ENCODE measurements around the gene KCNQ5.

Gene KCNQ5

DNA sequence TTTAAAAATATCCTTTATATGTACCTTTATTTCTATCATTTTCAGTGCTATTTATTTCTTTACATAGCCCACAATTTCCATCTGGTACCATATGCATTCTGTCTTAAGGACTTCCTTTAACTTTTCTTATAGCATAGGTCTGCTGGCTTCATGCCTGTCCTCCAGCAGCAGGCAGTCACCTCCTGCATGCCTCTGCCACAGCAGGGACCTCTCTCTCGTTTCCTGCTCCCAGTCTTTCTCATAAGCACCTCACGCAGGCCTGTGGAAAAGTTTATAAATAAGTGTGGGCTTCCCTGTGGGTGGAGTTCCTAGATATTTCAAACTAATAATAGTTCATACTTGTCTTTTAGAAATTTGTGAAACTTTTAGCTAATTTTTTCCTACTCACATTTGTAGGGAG lies 133.9 kb downstream of the KCNQ5 start:
- no peak for DNase-seq

DNA sequence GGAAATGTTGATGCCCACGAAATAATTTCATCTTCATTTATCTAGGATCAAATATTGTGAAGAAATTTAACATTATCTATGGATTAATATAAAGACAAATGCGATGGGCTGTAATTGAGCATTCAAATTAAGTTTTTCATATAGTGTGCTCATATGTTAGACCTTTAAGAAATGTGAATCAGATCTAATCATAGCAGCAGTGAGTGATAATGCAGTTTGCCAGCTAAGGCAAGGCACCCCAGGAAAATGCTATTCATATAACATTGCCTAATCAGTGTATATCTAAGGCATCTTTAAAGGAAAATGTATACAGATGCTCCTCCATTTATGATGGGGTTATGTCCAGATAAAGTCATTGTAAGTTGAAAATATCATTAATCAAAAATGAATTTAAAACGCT lies 135.2 kb downstream of the KCNQ5 start:
- no peak for DNase-seq

DNA sequence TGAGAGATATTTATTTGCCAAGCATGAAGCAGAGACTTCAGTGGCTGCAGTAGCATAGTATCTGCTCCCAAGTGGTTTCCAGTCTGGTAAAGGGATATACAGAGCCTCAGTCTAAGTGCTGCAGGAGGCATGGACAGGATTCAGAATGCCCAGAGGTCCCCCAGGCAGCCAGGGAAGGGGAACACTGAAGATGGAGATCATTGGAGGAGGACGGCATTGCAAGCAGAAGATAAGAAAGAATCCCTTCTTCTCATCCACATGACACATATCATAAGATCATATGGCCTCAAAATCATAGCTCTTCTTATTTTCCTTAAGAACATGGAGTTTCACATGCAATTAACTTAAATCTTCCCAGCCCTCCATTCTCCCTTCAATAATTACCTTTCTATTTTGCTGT lies 136.1 kb downstream of the KCNQ5 start:
- DNase-seq, result no peak

DNA sequence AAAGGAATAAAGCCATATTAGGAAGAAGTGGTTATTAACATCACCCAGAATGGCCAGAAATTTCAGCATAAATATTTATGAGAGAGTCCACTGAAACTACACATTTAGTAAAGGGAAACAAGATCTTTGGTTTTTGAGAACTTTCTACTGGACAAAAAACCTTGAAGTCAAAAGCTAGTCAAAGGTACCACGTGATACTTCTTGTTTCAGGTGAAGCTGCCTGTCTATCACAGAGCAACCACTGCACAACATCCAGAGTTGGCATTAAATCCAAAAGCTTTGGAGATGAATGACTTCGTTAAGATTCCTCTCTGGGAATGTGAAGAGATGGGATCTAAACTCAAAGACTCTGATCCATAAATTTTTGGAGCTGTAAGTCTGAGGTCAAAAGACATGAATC lies 137.0 kb downstream of the KCNQ5 start:
- no peak for DNase-seq

DNA sequence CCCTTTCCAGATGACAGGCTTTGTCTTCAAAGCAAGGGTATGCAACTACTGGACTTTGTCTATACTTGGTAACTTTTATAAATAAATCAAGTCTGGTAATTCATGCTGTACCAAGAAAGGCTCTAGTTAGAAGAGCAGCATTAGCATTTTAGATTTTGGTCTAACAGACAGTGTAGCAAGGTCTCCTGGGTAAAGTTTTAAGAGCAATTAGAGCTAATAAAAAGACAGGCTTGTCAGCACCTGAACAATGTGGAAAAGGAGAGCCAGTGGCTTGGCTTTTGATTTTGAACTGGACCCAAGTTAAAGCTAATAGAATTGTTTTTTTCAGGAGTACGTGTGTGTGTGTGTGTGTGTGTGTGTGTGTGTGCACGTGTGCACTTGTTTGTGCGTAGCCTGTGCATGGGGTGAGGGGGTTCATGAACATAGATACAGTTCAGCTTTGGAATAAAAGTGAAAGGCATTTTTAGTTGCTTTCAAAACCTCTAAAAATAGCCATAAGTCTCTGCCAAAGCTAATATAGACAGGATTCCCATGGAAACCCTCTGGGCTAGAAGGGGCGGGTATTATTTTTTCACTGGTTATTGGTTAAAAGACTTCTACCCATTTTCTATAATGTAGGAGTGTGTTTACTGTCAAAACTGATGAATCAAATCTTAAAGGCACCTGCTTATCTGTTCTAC lies 138.4 kb downstream of the KCNQ5 start:
- no peak for DNase-seq

DNA sequence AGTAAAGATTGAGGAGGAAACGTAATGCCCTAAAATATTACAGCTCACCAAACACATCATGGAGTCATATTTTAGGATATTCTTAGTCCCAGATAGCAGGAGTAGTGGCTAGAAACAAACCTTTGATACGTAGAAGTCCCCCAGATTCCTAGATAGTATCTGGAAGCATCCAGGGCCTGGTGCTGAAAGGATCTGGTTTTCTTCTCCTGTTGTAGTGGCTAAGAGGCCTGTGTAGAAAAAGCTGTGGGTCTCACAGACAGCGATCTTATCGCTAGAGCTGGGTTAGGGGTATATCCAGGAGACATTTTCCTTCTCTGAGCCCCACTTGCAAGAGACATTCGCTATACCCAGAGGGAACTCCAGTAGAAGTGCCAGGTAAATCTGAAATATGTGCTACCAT lies 139.9 kb downstream of the KCNQ5 start:
- DNase-seq, result no peak

DNA sequence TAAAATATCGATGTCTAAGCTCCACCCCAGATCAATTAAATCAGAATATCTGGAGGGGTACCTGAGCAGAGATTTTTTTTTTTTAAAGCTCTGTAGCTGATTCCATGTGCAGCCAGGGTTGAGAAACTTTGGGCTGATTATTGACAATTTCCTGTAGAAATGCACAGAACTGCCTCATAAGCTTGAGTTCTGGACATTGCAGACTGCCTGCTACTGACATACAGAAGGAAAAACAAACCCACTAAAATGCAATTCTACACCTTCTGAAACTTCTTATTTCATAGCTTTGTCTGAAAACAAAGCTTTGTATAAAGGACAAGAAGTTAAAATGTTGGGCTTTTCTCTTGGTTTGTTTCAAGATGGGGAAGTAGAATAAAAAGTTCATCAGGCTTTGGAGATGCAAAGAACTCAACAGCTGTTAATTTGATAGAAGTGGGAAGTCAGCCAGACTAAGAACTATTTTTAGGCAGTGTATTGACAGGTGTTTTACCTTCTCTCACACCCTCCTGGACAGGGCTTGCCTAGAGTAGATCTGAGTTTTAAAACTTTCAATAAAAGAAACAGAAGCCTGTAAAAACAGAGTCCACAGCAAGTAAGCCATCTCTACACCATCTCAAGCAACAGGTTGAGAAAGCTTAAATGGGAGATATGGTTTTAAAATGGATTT lies 147.7 kb downstream of the KCNQ5 start:
- DNase-seq, result no peak

DNA sequence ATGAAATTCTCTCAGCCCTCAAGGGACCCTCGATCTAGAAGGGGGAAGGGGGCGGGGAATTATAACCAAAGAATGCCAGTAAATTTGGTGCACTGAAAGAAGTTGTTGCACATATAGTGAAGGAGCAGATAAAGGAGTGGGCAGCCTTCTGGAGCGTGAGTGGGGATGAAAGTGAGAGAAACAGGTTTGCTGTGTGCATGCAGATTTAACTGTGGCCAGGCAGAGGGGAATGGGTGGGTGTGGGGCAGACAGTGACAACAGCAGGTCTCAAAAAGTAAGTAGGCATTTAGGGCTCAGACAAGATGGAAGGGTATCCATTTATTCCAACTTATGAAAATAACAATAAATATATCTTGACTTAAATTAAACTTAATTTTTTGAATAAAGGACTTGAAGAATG lies 149.1 kb downstream of the KCNQ5 start:
- DNase-seq, result no peak

DNA sequence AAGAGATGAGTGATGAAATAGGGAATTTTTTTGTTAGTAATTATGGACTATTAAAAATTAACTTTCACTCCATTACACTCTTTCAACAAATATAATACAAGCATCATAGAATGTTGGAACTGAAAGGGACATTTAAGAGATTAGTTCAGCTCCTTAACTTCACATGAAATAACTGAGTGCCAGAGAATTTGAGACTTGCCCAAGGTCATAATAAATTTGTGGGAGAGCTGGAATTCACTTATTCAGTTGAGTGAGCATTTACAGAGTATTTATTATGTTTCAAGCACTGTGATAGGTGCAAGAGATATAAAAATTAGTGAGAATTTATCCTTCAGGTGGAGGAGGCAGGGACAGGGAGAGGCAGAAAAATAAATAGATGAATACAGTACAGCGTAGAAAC lies 154.6 kb downstream of the KCNQ5 start:
- no peak for DNase-seq

DNA sequence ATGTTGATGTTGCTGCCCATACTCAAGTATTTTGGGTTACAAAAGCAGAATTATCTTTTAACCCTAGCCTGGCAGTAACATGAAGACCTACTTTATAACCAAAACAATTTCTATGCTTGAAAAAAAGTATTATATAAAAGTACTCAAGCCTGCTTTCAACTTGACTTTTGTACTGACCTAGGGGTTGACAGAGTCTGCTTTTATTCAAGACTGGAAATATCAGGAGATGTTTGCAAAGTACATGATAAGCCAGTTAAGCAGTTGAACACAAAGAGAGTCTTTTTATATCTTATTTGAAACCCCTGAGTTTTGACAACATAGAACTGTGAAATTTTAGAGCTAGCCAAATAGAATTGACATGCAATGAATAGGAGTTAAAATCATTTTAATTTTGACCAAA lies 159.8 kb downstream of the KCNQ5 start:
- no peak for DNase-seq

DNA sequence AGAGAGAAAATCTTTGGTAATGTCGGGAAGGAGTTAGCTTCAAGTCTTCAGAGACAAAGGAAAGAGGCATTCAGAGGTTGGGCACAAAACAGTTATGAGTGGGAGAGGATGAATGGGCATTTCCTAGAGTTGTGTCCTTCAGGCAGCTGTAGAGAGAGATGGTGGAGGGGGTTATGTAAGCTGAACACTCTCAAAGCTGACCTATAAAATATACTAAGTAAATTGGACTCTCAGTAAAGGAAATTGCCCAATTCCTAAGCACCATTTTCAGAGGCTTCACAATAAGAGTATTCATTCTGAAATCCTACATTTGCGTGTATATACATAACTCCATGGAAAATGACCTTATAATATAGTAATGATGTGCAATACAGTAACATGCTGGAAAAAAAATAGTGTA lies 161.2 kb downstream of the KCNQ5 start:
- DNase-seq, result no peak

DNA sequence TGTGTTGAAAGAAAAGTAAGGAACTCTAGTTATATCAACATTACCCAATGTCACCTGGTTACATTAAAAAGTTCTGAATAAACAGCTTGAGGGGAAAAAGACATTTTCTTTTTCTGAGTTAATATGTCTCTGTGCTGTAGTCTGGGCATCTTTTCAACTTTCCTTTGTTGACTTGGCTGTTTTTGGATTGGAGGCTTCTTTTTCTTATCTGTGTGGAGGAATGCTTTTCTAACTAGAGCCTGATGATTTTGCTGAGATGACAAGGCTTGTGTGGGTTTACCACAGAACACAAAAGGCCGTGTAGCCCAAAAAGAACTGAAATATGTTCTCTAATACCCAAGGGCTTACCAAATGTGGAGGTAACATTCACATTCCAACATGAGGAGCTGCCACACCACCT lies 161.8 kb downstream of the KCNQ5 start:
- DNase-seq, result no peak

DNA sequence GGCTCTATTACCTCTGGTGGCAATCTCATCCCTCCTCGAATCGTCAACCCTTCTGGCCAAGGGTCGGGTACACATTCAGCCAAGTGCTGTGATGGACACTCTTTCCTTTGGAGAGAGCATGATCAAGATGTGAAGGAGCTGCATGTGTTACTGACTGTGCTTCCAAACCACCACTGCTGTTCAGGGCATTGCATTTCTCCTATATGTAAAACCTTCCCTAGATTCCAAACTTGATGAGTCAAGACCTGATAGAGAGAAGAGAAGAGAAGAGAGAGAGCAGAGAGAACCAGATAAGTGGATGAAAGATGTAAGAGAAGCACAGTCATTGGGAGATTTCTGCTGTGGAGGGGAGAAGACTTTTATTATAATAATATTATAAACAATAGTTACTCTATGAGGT lies 162.2 kb downstream of the KCNQ5 start:
- no peak for DNase-seq

DNA sequence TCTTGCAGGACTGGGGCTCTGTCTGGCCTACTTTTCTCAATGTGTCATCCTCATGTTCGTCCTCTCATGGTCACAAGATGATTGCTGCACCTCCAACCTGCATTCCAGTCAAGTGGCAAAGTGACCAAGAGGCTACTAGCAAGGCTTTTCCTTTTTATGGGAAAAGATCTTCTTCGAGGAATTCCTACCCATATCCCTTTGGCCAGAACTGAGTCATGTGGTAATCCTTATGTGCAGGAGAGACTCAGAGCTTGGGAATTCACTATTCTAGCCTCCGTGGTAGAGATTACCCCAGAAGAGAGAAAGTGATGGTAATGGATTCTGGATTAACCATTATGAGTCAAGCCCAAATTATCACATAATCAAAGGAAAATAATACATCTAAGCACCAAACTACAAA lies 162.7 kb downstream of the KCNQ5 start:
- no peak for DNase-seq

DNA sequence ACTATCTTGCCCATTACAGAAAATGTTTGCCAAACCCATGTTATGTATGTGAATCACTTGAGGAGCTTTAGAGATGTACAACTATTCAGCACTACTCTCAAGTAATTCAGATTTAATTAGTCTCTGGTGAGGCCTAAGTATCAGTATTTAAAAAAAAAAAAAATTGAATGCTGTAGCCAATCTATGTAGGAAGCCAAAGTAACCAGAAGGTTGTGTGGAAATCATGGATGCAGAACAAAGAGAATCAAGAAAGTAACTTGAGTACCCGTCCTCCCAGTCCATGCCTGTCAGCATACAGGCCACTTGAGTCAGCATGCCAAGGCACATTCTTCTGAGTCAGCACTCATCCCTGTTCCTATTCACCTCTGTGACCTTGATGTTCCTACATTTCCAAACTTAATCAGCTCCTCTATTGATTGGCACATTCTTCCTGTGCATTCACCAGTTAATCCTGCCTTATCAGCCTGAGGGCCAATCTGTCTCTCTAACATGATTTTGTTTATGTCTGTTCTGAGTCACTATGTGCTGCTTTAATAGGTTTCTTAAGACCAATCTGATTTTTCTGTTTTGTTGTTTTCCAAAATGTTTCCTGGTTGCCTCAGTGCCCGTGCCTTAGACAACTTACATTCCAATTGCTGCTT lies 165.6 kb downstream of the KCNQ5 start:
- DNase-seq, result peak; percentile 32

DNA sequence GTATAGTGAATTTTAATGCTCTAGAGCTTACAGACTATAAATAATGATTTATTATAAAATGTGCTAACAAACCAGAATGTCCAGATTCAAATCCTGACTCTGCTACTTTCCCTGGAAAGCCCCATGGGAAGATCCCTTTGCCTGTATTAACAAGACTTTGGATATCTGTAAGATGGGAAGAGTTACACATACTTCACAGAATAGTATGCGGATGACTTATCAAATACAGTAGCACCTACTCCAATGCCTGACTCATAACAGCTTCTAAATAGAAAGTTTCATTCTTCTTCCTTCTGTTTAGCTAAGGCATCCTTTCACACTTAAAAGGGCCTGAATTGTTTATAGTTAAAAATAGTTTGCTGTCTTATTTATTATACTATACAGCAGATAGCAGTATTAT lies 166.3 kb downstream of the KCNQ5 start:
- no peak for DNase-seq

DNA sequence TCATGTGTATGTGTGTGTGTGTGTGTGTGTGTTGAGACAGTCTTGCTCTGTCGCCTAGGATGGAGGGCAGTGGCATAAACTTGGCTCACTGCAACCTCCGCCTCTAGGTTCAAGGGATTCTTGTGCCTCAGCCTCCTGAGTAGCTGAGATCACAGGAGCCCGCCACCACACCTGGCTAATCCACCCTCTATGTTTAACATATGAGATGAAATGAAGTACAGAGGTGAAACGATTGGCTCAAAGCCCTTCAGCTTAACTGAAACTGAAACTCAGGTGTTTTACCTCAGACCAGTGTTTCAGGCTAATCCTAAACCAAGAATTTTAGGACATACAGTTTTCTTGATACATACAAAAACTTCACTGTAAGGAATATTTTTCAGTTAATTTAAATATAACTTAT lies 167.3 kb downstream of the KCNQ5 start:
- DNase-seq, result no peak

DNA sequence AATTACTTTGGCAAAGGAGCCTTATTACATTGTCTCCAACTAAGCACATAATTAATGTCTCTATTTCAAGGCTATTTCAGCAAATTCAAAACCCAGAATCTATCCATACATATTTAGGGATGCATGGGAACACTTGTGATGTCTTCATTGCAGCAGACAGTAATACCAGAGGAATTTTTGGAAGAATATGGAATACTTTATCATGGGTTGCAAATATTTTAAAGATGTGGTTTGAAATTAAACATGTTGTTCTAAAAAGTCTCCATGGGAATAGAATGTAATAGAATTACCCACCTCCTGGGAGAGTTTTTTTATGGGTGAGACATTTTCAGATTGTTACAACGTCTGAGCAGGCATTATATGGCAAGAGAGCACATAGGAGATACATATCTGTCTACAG lies 170.8 kb downstream of the KCNQ5 start:
- DNase-seq, result no peak

DNA sequence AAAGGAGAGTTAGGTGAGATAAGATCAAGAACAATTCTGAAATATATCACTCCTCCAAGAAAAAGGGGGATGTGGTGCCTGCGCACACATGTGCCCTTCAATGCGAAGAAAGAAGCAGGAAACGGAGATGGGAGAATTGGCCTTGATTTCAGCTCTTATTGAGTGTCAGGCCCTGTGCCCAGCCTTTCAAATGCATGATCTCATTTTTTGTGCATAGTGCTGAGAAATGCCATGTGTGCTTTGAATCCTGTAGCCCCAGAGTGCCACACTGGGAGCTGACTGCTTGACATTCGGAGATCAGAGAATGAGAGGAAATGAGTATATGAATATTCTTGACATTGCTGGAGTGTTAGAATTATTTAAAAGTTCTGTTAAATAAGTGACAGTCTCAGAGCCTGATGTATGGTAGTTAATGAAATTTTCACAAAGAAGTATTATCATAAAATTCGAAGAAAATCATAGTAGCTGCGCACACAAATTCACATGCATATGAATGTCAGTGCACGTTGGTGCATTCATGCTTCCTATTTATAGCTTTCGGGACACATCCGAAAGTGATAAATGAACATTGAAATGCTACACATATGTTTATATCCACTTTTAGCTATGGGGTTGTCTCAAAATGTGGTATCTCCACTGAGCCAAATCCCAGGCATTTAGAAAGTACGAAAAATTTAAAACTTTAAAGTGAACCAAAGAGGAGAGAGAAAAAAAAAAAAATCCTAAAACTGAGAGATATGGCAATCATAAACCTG lies 172.0 kb downstream of the KCNQ5 start:
- no peak for DNase-seq

DNA sequence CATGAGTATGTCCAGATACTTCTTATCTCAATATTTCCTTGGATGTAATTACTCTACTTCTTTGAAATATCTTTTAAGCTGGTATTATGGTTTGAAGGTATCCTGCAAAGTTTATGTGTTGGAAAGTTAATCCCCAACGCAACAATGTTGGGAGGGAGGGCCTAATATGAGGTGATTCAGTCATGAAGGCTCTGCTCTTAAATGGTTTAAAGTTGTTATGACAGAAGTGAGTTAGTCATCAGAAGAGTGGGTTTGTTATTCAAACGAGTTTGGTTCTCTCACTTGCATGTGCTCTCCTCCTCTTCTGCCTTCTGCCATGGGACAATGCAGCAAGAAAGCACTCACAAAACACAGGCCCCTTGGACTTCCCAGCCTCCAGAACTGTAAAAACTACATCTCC lies 176.3 kb downstream of the KCNQ5 start:
- DNase-seq, result no peak

DNA sequence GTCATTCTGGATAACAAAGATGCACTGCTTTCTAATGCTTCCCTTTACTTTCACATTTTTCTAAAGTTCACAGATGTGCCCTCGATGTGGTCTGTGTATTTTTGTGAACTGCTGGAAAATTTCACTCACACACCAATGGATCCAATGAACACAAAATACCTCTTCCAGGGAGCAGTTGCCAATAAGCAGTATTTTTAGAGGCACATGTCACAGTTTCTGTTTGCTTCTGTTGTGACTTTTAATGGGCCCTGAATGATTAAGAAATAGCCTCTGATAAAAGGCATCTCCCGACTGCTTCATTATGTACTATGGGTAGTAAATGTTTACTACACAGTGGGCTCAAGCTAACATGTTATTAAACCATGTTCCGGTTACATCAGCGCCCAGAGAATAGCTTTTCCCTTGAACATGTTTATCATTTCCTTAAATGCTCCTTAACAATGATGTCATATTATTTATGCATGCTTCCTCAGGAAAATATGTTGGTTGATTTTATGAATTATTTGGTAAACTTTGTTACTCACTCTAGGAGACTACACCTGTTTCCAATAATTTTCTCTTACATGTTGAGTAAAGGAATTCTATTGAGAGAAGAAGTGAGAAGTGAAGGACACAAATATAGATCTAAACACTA lies 188.0 kb downstream of the KCNQ5 start:
- DNase-seq, result no peak

DNA sequence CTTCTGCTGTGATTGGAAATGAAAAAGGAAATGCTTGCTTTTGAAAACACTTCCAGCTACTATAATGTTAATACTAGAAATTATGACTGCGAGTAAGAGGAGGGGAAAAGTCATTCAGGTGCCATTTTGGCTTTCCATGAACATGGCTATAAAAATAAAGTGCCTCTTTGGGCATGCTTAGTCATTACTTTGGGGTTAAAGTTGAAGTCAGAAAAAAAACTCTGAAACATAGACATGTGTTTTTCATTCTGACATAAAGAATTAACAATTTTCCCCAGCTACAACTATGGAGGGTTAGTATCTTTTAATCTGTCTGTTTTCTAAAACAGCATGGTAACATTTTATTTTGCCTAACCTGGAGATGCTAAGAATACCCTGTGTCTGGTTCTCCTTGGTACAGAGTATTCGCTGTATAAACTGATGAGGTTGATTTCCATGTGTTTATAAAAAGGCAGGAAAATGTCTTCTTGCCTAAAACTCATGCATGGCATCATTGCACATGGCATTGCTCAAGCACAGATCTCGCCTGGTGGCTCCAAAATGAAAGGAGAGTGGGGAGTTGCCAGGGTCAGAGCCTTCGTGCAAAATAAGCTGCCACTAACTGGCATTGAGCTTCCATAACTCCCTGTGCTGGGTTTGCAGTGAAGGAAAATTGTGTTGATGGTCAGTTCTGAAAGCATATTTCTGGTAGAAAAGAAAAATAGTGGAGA lies 188.9 kb downstream of the KCNQ5 start:
- DNase-seq, result no peak

DNA sequence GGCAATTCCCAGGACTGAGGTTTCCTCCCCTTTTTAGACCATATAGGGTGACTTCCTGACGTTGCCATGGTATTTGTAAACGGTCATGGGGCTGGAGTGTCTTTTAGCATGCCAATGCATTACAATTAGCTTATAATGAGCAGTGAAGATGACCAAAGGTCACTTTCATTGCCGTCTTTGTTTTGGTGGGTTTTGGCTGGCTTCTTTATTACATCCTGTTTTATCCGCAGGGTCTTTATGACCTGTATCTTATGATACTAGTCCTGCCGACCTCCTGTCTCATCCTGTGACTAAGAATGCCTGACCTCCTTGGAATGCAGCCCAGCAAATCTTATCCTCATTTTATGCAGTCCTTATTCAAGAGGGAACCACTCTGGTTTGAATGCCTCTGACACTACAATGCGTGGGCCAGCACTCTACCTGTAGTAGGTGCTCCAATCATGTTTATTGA lies 190.1 kb downstream of the KCNQ5 start:
- no peak for DNase-seq
